ENCODE measurements around the gene LYL1. TPM values are rescaled to one million over a fixed set of nuclear protein-coding genes. Genes with fewer than 3 reads are reported as not detected.

The LYL1 gene
- total RNA-seq, 1 donor: 0.36 TPM

DNA sequence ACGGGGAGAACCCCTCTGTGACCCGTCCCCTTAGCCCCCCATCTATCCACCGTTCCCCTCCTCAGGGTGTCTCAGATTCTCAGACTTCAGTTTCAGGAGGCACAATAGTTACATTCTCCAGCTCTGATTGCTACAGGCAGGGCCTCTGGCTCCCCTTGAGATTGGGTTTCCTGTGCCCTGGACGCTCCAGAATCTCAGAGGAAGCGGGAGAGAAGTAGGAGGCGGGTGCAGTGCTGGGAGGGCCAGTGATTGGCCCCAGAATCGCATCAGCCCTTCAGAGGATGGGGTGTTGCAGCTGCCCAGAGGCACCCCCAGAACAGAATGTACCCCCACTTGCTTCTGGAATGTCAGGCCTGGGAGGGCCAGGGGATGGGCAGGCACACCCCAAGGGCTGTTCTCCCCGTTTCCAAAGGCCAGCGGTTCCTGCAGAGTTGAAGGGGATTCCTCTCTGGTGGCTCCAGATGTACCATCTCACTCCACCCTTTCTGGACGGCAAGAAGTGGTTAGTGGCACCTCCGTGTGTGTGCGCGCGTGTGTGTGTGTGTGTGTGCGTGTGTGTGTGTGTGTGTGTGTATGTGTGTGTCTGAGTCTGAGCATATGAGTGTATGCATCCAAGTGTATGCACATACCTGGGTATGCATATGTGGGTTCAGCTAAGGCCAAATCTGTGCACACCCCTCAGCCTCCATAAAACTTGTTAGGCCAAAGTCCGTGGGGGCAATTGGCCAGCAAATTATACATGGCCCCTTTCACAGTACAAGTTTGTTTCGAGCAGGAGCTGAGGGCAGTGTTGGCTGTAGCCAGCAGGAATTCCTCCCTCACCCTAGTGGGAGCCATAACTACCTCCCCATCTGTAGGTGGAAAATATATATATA is 35.5 kb downstream of the LYL1 start:
- Histone ChIP-seq H2AFZ (ENCODE audit: low read length) (no peak overlapping the region), H3K4me3 (ENCODE audit: insufficient read depth, low read length) (no peak overlapping the region), H3K27ac (ENCODE audit: low read depth, low read length) (no peak overlapping the region), H3K4me1 (ENCODE audit: insufficient read depth, low read length) (peaks cover 12% of the 10 kb centered on the region), H3K9me3 (ENCODE audit: low read depth, low read length) (no peaks in the 10 kb centered on the region), H3K4me2 (ENCODE audit: insufficient read depth, low read length) (no peak overlapping the region), H3K27me3 (ENCODE audit: insufficient read depth, low read length) (no peaks in the 10 kb centered on the region), H3K79me2 (ENCODE audit: insufficient read depth, low read length) (peaks cover 97% of the 10 kb centered on the region), H4K20me1 (ENCODE audit: insufficient read depth, low read length) (peaks cover 61% of the 10 kb centered on the region), H3K36me3 (ENCODE audit: insufficient read depth, low read length) (peaks cover 3% of the 10 kb centered on the region)
- no peak for DNase-seq (ENCODE audit: insufficient read length, low spot score, missing footprints)
- no peak for TF ChIP-seq CTCF (IDR thresholded peaks at IDR 0.05; ENCODE audit: extremely low read depth, low read depth, low read length)

DNA sequence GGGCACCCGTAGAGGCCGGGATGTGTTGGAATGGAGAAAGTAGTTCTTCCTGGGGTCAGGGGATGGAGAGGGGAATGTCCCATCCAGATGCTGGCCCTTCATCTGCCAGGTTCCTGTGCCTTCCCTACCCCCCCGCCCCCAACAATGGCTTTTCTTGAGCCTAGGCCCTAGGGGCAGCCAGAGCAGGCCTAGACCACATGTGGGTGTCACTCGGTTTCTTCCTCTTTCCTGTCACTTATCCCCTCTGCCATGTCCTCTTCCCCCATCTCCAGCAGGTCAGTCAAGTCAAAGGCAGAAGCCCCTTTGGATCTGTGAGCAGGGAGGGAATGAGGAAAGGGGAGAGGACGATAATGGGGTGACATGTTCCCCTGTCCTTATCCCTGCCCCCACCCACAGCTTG is 36.4 kb downstream of the LYL1 start:
- H3K36me3 ChIP-seq (ENCODE audit: insufficient read depth, low read length): peaks cover 3% of the 10 kb centered on the region
- no peak overlapping the region for H3K4me3 ChIP-seq (ENCODE audit: insufficient read depth, low read length)
- H3K27ac ChIP-seq (ENCODE audit: low read depth, low read length): no peak overlapping the region
- H3K9me3 ChIP-seq (ENCODE audit: low read depth, low read length): no peaks in the 10 kb centered on the region
- no peak overlapping the region for H2AFZ ChIP-seq (ENCODE audit: low read length)
- no peak for DNase-seq (ENCODE audit: insufficient read length, low spot score, missing footprints)
- TF ChIP-seq CTCF (IDR thresholded peaks at IDR 0.05; ENCODE audit: extremely low read depth, low read depth, low read length): no peak
- H3K4me1 ChIP-seq (ENCODE audit: insufficient read depth, low read length): peaks cover 20% of the 10 kb centered on the region
- no peak overlapping the region for H3K4me2 ChIP-seq (ENCODE audit: insufficient read depth, low read length)
- no peaks in the 10 kb centered on the region for H3K27me3 ChIP-seq (ENCODE audit: insufficient read depth, low read length)
- H4K20me1 ChIP-seq (ENCODE audit: insufficient read depth, low read length): peaks cover 63% of the 10 kb centered on the region
- H3K79me2 ChIP-seq (ENCODE audit: insufficient read depth, low read length): peaks cover 97% of the 10 kb centered on the region

DNA sequence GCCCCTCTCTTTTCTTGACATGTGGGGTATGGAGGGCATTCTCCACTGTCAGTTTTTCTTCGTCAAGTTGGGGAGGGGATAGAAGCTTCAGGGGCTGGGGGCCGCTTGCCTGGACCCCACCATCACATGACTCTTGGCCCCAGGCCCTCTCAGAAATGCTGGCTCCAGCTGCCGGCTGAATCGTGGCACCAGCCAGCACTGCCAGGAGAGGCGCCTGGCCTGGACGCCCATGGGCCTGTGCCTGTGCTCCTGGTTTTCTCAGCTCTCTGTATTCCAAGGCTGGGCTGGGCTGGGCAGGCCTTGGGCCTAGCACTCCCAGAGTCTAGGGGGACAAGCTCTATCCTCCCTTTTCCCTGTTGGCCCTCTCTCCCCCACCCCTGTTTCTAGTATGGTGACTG is 38.6 kb downstream of the LYL1 start:
- Histone ChIP-seq H3K4me2 (ENCODE audit: insufficient read depth, low read length) (no peak overlapping the region), H4K20me1 (ENCODE audit: insufficient read depth, low read length) (peaks cover 55% of the 10 kb centered on the region), H3K79me2 (ENCODE audit: insufficient read depth, low read length) (peaks cover 95% of the 10 kb centered on the region)

More for the DNA sequence above, 38.6 kb downstream of the LYL1 start:
- H3K4me1 ChIP-seq (ENCODE audit: insufficient read depth, low read length): peaks cover 39% of the 10 kb centered on the region
- TF ChIP-seq CTCF (IDR thresholded peaks at IDR 0.05; ENCODE audit: extremely low read depth, low read depth, low read length): no peak
- H3K27ac ChIP-seq (ENCODE audit: low read depth, low read length): peak overlapping the region; percentile 4
- peaks cover 3% of the 10 kb centered on the region for H3K36me3 ChIP-seq (ENCODE audit: insufficient read depth, low read length)
- H2AFZ ChIP-seq (ENCODE audit: low read length): no peak overlapping the region
- H3K4me3 ChIP-seq (ENCODE audit: insufficient read depth, low read length): no peak overlapping the region
- no peak for DNase-seq (ENCODE audit: insufficient read length, low spot score, missing footprints)
- H3K9me3 ChIP-seq (ENCODE audit: low read depth, low read length): no peaks in the 10 kb centered on the region
- no peaks in the 10 kb centered on the region for H3K27me3 ChIP-seq (ENCODE audit: insufficient read depth, low read length)
